ENCODE measurements around the gene ARID1B.

The ARID1B gene

GRCh38 chr6:156910938-156911337 lies 133.8 kb downstream of the ARID1B start:
- no peak for ATAC-seq

- no peak for ATAC-seq
Measured at GRCh38 chr6:156911581-156911980, 134.4 kb downstream of the ARID1B start.

- ATAC-seq, result no peak
Measured at GRCh38 chr6:156912431-156912830, 135.3 kb downstream of the ARID1B start.

GRCh38 chr6:156914181-156914580 lies 137.0 kb downstream of the ARID1B start:
- no peak for ATAC-seq

- no peak for ATAC-seq
Measured at GRCh38 chr6:156916130-156916801, 139.1 kb downstream of the ARID1B start.

GRCh38 chr6:156917213-156917612 lies 140.0 kb downstream of the ARID1B start:
- ATAC-seq, result no peak

- no peak for ATAC-seq
Measured at GRCh38 chr6:156918647-156919046, 141.5 kb downstream of the ARID1B start.

GRCh38 chr6:156919370-156919769 lies 142.2 kb downstream of the ARID1B start:
- no peak for ATAC-seq

- no peak for ATAC-seq
Measured at GRCh38 chr6:156919814-156920369, 142.7 kb downstream of the ARID1B start.

GRCh38 chr6:156924246-156924645 lies 147.1 kb downstream of the ARID1B start:
- ATAC-seq, result no peak

GRCh38 chr6:156925026-156925425 lies 147.8 kb downstream of the ARID1B start:
- ATAC-seq, result no peak

GRCh38 chr6:156925718-156926607 lies 148.8 kb downstream of the ARID1B start:
- no peak for ATAC-seq

GRCh38 chr6:156928126-156928525 lies 150.9 kb downstream of the ARID1B start:
- no peak for ATAC-seq

GRCh38 chr6:156928972-156929371 lies 151.8 kb downstream of the ARID1B start:
- peak in 1 of 2 donors; percentile 24 for ATAC-seq

- no peak for ATAC-seq
Measured at GRCh38 chr6:156931283-156931682, 154.1 kb downstream of the ARID1B start.

- ATAC-seq, result no peak
Measured at GRCh38 chr6:156933201-156934068, 156.3 kb downstream of the ARID1B start.

- no peak for ATAC-seq
Measured at GRCh38 chr6:156934069-156934460, 156.9 kb downstream of the ARID1B start.

GRCh38 chr6:156935000-156935399 lies 157.8 kb downstream of the ARID1B start:
- no peak for ATAC-seq

- ATAC-seq, result no peak
Measured at GRCh38 chr6:156938143-156938542, 161.0 kb downstream of the ARID1B start.

- ATAC-seq, result no peak
Measured at GRCh38 chr6:156940221-156940620, 163.0 kb downstream of the ARID1B start.

GRCh38 chr6:156942266-156942665 lies 165.1 kb downstream of the ARID1B start:
- ATAC-seq, result no peak

GRCh38 chr6:156943166-156943565 lies 166.0 kb downstream of the ARID1B start:
- ATAC-seq, result no peak

- ATAC-seq, result no peak
Measured at GRCh38 chr6:156943816-156944215, 166.6 kb downstream of the ARID1B start.

All from activated CD4-positive, CD25-positive, alpha-beta regulatory T cell treated with anti-CD3 and anti-CD28 coated beads, Interleukin-2, amount 50 U/mL, for 24 hours (primary cell).